ENCODE measurements around the gene AOPEP.
"Not testable (repeated sequence)": the region's sequence is repeated elsewhere in the genome, so short reads cannot be mapped to it uniquely, and the experiment has no call there.

The AOPEP gene

DNA sequence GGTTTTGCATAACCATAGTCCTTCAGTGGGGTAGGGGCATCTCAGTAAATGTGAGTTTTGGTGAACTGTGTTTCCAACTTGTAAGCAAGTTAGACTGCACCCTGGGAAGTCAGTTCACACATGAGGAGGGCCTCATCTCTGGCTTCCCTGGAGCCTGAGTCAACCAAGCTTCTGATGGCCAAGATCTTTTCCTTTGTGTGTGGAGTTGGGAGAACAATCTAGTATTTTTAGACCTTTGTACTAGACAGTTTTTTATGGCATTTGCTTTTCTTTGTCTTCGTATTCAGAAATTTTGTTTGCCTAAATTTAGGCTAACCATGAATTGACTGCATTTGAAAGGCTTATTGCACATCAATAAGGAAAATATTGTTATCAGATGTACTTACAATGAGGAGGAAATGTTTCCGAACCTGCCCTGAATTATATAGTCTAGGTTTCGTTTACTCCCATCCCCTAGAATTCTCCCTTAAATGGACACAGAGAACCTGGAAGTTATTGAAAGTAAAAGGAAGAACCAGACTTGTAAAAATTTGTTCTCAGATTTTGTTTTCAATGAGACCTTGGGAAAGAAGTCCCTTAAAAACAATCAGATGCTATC lies 204.6 kb downstream of the AOPEP start:
- DNase-seq (ENCODE audit: low read depth, low spot score): no peak

DNA sequence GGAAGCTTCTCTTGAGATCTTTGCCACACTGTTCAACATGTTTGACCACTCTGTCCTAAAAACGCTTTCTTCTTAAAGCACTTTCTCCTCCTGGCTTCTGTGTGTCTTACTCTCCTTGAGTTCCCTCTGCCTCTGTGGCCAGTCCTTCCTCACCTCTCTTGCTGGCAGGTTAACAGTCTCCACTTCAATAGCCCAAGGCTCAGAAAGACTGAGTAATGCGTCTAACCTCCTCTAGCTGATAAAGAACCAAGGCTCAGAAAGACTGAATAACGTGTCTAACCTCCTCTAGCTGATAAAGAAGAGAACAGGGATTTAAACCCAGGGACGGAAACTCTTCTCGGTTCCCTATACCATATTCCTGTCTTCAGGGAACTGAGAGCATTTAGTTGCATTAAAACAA lies 205.2 kb downstream of the AOPEP start:
- no peak for DNase-seq (ENCODE audit: low read depth, low spot score)

DNA sequence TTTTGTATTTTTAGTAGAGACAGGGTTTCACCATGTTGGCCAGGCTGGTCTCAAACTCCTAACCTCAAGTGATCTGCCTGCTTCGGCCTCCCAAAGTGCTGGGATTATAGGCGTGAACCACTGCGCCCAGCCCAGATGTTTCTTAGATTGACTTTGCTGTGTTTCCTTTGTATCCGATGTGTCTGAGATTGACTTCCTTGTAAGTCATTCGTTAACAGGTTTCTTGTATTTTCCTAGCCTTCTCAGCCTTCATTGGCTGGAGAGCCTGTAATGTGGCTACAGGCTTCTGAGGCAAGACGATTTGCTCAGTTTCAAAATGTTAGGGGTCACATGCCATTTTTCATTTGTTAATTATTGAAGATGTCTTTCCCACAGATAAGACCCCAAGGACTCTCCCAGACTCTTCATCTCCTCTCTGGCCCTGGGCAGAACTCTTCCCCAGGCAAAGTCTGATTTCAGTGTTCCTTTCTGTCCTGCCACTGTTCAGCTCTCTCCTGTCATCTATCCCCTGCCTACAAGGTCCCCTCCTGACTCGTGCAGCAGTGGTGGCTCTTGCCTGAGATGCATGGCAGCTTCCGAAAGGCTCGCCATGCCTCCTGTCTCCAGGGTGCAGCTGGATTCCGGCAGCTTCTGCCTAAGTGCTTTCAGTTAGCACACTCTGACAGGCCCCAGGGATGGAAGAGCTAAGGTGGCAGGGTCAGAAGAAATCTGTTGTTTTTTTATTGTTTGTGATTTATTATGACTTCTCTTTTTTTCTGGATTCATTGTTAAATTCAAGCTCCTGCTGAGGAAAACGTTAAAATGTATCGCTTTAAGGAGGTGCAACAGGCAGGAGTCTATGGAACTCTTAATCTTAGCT lies 206.4 kb downstream of the AOPEP start:
- no peak for DNase-seq (ENCODE audit: low read depth, low spot score)

DNA sequence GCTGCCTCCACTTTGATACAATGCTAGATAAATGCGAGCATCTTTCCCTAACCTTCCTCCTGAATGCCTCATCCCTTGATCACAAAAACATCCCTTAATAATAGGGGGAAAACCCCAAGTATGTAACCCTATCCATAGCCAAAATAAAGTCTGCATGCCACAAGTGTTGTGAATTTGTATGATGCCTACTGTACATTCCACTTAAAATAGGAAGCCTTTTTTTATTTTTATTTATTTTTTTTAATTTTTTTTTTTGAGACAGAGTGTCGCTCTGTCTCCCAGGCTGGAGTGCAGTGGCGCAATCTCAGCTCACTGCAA lies 207.0 kb downstream of the AOPEP start:
- no peak for DNase-seq (ENCODE audit: low read depth, low spot score)

DNA sequence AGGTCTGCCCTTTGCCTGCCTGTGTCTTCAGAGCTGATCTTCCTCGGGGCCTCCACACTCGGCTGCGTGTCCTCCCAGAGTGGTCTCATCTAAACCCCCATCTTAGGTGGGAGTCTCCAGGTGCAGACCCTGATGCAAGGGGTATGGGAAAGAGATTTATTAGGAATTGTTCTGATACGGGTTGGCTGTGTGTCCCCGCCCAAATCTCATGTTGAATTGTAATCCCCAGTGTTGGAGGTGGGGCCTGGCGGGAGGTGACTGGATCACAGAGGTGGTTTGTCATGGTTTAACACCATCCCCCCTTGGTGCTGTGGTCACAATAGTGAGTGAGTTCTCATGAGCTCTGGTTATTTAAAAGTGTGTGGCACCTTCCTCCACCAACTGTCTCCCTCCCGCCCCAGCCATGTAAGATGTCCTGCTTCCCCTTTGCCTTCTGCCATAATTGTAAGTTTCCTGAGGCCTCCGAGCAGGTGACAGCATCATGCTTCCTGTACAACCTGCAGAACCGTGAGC lies 208.4 kb downstream of the AOPEP start:
- no peak for DNase-seq (ENCODE audit: low read depth, low spot score)

DNA sequence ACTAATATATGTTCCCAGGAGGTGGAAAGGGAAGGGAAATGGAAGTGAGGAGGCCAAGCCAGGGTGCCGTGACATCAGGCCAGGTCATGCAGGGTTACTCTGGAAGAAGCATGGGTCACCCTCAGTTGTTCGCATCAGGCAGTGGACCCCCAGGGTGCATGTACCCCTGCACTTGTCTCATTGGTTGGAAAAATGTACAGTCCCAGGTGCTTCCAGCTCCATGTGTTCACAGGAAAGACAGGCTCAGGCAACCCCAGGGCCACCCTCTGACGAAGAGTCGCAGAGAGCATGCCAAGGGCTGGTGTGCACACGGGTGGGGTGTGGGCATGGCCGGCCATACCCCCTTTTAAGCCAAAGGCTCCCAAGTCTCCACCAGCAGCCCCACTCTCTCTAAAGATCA lies 208.9 kb downstream of the AOPEP start:
- no peak for DNase-seq (ENCODE audit: low read depth, low spot score)

DNA sequence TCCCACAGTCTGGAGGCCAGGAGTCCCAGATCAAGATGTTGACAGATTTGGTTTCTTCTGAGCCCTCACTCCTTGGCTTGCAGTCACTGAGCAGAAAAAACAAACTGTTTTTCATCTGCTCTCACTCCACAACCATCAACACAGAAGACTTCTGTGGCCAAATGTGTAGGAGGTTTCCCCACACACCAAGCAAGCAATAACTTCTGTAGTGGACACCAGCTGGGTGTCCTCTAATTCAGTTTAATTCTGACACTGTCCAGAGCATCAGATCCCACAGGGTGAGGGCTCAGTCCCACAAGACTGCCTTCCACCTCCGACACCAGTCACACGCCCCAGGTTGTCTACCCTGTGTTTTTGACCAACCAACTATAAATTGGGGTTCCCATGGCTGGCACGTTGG lies 209.9 kb downstream of the AOPEP start:
- DNase-seq (ENCODE audit: low read depth, low spot score): no peak

DNA sequence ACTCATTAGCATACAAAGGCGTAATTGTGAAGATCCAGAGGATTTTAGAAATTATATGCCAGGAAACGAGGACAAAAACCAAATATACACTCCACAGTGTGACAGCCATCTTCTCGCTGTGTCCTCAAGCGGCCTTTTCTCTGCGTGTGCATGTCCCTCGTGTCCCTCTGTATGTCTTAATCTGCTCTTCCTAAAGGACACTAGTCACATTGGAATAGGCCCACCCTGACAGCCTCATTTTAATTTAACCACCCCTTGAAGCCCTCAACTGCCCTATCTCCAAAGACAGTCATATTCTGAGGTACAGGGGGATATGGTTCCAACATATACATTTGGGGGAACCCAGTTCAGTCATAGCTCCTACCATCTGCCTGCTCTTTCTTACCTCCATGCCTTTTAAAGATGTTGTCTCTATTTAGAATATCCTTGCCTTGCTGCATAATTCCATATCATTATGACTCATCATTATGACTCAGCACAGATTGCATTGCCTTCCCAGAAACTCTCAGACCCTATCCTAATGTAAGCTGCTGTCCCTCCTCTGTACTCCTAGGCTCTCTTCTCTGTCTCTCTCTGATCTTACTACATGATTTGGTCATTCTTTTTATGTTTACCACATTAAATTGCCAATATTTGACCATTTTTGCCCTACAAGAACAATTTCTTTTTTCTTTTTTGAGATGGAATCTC lies 210.9 kb downstream of the AOPEP start:
- DNase-seq (ENCODE audit: low read depth, low spot score): no peak

DNA sequence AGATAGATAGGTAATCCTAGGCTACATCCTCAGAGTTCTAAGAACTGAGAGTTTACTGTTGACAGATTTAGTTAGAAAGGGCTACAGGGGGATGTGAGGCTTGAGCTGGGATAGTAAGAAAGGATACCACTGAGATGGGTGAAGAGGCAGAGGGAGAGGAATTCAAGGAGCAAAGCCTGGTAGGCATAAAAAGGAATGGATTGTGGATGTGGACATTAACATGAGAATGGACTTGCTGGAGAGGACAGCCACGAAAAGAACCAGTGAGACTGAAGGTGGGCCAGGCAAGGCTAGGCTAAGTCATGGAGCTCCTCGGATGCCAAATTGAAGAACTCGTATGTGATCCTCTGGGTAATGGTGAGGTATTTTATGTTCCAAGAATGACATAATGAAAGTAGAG lies 211.9 kb downstream of the AOPEP start:
- DNase-seq (ENCODE audit: low read depth, low spot score): no peak

DNA sequence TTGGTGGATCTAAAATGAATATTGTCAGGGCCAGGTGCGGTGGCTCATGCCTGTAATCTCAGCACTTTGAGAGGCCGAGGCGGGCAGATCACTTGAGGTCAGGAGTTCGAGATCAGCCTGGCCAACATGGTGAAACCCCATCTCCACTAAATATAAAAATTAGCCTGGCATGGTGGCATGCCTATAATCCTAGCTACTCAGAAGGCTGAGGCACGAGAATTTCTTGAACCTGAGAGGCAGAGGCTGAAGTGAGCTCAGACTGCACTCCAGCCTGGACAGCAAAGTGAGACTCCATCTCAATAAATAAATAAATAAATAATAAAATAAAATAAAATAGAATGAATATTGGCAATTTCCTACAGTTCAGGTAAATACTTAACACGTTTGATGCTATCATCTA lies 213.8 kb downstream of the AOPEP start:
- not testable (repeated sequence) for DNase-seq (ENCODE audit: low read depth, low spot score)

DNA sequence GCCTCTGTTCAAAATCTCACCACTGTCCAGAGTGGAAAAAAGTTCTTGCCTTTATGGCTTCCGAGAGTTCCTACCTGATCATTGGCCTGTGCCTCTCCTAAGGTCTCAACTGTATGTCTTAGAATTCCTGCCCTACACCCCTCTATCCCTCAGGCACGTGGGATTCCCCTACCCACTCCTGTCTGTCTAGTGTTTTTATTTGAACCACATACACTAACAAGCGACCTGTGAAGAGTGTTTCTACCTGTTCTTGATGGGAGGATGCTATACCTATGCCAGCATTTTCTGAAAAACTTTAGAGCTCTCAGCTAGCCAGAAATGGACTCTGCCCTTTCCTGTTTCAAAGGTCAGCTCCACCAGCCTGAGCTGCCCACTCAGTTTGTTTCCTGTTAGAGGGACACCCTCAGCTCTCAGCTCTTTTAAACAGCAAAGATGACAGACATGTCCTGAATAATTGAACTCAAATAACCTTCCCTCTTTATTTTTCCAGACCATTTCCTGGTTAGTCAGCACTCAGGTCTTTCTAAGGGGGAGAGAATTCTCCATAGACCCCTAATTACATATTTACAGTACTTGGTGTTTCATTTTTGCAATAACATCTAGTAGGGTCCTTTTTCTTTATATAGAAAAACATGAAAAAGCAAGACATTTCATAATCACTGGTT lies 214.8 kb downstream of the AOPEP start:
- DNase-seq (ENCODE audit: low read depth, low spot score): no peak

DNA sequence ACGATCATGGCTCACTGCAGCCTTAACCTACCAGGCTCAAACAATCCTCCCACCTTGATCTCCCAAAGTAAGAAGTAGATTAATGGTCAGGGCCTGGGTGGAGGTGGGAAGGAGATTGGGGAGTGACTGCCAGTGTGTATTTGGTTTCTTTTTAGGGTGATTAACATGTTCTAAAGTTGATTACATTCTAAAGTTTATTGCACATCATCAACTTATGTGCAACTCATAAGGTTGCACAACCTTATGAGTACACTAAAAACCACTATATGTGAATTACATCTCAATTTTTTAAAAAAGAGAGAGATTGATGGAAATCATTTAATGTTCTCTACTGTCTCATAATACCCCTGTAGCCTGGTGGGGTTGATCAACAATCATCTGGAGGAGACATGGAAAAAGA lies 218.1 kb downstream of the AOPEP start:
- no peak for DNase-seq (ENCODE audit: low read depth, low spot score)

DNA sequence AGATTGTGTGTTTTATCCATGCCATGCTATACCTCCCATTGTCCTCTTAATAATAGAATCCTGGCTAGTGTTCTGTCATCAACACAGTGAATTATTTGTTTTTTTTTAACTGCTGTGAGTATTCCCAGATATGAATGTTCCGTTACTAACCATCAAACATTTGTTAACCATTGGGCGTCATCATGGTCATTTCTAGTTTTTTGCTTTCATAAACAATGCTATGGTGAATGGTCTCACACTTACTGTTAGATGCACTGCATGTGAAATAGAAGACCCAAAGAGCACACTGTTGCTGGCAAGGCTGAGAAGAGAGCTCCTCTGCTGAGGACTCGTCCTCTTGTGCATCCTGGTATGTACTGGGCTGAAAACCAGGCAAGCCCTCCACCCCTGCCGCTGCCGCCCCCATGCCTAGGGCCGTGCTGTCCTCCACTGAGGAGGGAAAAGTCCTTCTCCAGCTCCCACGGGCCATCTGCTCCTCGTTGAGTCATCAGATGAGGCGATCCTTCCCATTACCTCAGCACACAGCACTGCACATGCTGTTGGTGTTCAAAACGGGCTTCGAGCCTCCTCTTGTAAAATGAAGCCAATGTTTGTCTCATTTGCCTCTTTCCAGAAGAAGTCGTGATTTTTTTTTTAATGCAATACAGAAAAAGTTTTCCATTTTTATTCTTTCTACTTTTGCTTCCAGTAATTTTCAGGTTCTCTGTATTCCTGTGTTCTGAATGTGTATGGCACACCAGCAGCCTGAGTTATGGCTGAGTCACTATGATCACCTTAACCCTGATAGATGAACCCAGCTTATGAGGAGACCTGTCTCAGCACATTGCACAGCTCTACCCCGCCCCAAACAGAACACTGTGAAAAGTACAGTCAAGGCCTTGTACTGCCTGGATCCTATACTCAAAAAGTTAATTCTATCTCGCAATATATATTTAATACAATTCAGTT lies 219.0 kb downstream of the AOPEP start:
- DNase-seq (ENCODE audit: low read depth, low spot score): no peak

DNA sequence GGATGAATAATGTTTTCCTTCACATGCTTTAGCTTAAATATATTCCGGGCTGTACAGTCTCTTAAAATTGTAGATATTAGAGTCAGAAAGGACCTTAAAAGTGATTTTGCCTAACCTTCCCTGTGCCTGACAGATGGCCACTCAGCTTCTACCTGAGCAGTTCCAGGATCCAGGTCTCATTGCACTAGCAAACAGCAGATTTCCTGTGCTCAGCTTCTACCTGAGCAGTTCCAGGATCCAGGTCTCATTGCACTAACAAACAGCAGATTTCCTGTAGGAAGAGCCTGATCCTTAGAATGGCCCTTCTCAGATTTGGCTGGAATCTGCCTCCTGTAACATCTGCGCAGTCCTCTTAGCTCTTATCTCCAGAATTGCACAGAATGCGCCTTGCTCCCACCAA lies 219.8 kb downstream of the AOPEP start:
- DNase-seq (ENCODE audit: low read depth, low spot score): no peak

DNA sequence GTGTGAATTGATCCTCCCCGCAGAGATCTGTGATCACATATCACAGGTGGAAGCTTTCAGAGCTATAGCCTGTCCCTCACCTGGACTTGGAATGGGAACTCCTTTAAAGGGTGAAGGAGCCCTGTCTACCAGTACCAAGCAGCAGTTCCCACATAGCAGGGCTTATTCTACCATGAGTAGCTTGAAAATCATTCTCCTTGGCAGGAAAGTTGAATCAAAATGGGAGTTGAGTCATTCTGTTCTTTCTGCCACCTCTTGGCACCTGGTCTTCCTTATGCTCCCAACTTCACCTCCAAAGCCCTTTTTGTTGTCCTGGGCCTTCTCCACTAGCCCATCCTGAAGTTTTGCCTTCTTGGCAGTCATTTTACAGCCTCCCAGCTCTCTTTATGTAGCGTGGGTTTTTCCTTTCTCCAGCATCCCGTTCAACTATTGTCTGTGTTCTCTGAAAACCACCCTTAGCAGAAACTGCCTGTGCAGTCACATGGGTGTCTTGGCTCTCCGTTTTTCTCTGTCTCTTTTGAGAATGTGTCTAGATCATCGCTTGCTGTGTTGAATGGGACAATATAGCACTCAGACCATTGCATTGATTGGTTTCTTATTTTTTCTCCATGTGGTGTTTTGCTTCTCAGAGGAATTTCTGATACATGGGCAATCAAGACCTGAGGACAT lies 222.2 kb downstream of the AOPEP start:
- no peak for DNase-seq (ENCODE audit: low read depth, low spot score)

DNA sequence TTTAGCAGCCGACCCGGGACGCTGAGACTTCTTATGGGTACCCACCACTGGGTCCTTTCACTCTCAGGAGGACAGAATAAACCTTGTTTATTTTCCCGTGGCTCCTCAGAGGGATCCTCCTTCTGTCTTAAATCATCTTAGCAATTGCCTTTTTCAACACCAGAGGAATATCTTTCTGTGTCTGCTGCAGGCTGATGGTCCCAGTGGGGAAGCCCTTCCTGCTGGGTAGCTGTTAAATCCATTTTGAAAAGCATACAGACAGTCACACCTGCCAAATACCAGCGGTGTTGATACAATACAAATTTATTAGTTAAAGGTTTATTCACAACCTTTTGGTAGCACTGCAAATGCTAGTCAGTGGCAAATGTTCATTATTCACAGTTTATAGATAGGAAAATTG lies 222.9 kb downstream of the AOPEP start:
- no peak for DNase-seq (ENCODE audit: low read depth, low spot score)

DNA sequence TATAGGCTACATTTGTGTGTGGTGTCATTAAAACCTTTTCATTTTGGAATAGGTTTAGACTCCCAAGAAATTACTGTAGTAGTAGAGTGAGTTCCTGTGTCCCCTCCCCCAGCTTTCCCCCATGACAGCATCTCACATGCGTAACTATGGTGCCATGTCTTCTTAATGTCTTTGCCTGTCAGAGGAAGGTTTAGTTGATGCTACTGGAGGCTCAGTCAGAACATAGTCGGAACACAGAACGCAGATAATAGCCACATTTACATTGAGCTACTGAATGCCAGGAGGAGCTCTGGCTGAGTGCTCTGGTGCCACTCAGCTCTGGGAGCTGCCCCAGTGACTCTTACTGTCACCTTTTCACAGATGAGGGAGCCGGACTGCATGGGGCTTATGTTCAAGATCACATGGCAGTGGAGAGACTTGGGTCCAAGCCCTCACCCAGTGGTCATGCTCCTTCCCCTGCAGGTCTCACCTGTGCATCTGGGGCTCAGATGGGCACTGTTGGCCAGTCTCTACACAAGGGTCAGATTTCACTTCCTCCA lies 223.6 kb downstream of the AOPEP start:
- no peak for DNase-seq (ENCODE audit: low read depth, low spot score)

DNA sequence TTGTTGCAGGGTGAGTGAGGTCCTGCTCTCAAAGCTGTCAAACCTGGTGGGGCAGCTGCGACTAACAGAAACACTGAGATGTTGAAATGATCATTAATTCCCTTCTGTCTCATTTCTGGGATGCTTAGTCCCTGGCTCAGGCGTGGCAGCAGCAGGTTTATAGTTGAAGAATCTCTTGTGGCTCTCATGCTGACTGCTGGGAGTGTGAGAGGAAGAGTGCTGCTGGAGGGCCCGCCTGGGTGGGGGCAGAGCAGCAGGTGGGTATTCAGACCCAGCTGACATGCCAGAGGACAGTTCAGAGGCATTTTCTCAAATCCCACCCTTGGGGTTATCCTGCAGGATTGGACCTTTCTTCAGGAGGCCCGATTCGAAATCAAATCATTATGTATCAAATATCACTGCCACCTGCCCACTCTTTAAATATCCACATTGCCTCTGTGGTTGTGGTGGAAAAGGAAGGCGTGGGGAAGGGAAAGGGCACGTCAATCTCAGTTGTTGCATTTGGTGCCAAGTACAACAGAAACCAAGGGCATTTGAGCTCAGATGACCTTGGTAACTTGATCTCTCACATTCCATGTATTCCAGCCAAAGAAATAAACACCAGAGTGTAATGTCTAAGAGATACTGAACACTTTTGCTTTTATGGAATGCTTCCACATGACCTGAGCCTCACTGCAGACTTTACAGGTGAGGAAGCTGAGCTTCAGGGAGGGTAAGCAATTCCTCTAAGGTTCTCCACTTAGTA lies 224.3 kb downstream of the AOPEP start:
- no peak for DNase-seq (ENCODE audit: low read depth, low spot score)

DNA sequence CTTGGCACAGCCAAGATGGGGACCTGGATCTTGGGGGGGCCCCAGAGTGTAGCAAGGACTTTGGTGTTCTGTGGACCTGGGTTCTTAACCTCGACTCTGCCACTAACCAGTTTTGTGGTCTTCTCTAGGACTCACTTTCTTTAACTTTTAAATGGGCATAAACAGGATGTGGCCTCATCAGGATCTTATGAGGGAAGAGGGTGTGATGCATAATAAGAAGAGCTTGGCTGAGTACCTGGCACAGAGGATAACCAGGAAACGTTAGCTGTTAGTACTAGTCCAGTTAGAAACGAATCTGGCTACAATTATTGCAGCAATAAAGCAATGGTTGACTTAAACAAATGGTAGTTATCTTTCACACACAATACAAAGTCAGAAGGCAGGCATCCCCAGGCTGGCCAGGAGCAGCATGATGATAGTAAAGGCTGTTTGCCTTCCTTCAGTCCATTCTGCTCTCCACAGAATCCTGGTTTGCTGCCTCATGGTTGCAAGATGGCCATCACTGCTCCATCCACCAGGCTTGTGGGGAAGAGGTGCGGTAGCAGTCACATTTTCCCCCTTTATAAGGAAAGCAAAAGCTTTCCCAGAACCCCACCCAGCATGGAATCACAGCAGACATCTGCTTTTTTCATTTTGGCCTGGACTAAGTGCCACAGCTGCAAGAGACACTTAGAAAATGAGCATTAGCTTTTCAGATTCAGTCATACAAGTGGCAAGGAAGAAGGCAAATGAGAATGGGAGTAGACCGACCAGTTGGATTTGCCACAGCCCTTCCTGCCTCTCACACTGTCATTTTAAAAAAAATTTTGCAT lies 225.0 kb downstream of the AOPEP start:
- no peak for DNase-seq (ENCODE audit: low read depth, low spot score)

Measured in smooth muscle cell of the brain vasculature (primary cell).